ENCODE results near the gene MEG3. TPM values are rescaled to one million over a fixed set of nuclear protein-coding genes. Genes with fewer than 3 reads are reported as not detected.
A peak's percentile ranks its signal among the peaks of the same experiment; 100 is the strongest.
"Not testable (repeated sequence)": the region's sequence is repeated elsewhere in the genome, so short reads cannot be mapped to it uniquely, and the experiment has no call there.

Gene MEG3
- total RNA-seq, 2 donors from 2014 or later = not detected

DNA sequence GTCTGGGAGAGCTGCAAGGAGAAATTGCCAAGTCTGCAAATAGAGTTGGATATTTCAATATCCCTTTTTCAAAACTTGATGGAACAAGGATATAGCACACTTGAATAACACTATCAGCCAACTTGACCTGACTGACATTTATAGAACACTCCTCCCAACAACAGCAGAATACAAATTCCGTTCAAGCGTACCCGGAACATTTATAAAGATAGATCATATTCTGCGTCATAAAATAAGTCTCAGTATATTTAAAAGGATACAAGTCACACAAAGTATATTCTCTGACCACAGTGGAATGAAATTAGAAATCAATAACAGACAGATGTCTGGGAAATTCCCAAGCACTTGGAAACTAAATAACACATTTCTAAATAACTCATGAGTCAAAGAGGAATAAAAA is 29.0 kb upstream of the MEG3 start:
- H3K4me1 Mint-ChIP-seq (ENCODE audit: low read depth) = no peaks in the 10 kb centered on the region
- no peaks in the 10 kb centered on the region for H3K9me3 Mint-ChIP-seq
- H3K27ac Mint-ChIP-seq = peak overlapping the region; percentile 10
- peaks cover 25% of the 10 kb centered on the region for H3K27me3 Mint-ChIP-seq (ENCODE audit: low read depth)
- no peak overlapping the region for H3K4me3 Mint-ChIP-seq
- ATAC-seq (replicated peaks in 1 of 2) = no peak
- no peak for DNase-seq
- no peaks in the 10 kb centered on the region for H3K36me3 Mint-ChIP-seq (ENCODE audit: insufficient read depth in 2 of 2)

DNA sequence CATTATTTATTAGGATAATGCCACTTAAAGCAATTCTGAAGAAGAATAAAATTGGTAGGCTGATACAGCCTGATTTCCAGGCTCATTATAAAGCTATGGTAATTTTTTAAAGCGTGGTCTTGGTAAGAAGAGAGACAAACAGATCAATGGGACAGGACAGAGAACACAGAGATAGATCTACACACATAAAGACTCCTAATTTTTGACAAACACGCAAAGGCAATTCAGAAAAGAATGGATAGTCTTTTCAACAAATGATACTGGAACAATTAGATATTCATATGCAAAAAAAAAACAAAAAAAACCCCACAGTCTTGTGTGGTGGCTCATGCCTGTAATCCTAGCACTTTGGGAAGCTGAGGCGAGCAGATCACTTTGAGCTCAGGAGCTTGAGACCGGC is 25.9 kb upstream of the MEG3 start:
- H3K4me3 Mint-ChIP-seq = no peak overlapping the region
- H3K9me3 Mint-ChIP-seq = no peaks in the 10 kb centered on the region
- no peaks in the 10 kb centered on the region for H3K4me1 Mint-ChIP-seq (ENCODE audit: low read depth)
- H3K27me3 Mint-ChIP-seq (ENCODE audit: low read depth) = peaks cover 18% of the 10 kb centered on the region
- no peak for ATAC-seq (replicated peaks in 1 of 2)
- no peak overlapping the region for H3K27ac Mint-ChIP-seq
- DNase-seq = no peak
- H3K36me3 Mint-ChIP-seq (ENCODE audit: insufficient read depth in 2 of 2) = no peaks in the 10 kb centered on the region

DNA sequence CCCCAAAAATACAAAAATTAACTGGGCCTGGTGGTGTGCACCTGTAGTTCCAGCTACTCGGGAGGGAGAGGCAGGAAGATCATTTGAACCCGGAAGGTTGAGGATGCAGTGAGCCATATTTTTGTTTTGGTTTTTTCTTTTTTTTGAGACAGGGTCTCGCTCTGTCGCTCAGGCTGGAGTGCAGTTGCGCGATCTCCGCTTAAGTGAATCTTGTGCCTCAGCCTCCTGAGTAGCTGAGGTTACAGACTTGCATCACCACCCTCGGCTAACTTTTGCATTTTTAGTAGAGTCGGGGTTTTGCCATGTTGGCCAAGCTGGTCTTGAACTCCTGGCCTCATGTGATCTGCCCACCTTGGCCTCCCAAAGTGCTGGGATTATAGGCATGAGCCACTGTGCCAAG is 24.5 kb upstream of the MEG3 start:
- not testable (repeated sequence) for H3K27ac Mint-ChIP-seq; H3K9me3 Mint-ChIP-seq; H3K4me1 Mint-ChIP-seq (ENCODE audit: low read depth); H3K4me3 Mint-ChIP-seq; ATAC-seq (replicated peaks in 1 of 2); H3K36me3 Mint-ChIP-seq (ENCODE audit: insufficient read depth in 2 of 2); DNase-seq
- peaks cover 18% of the 10 kb centered on the region for H3K27me3 Mint-ChIP-seq (ENCODE audit: low read depth)

DNA sequence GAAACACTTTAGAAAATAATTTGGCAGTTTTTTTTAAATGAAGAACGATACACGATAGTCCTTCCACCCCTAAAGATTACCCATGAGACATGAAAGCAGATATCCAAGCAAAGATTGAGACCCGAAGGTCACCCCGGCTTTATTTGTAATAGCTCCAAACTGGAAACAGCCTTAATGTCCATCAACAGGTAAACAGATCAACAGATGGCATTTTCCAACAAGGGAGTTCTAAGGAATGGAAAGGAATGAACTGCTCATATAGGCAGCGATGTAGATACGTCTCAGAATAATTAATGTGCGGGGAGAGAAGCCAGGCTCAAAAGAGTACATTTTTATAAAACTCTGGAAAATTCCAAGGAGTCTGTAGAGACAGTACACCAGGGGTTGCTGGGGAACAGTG is 23.7 kb upstream of the MEG3 start:
- DNase-seq (no peak), ATAC-seq (replicated peaks in 1 of 2) (no peak)
- Mint-ChIP-seq H3K4me1 (ENCODE audit: low read depth) (no peaks in the 10 kb centered on the region), H3K36me3 (ENCODE audit: insufficient read depth in 2 of 2) (no peaks in the 10 kb centered on the region), H3K9me3 (no peaks in the 10 kb centered on the region), H3K27me3 (ENCODE audit: low read depth) (peaks cover 18% of the 10 kb centered on the region), H3K4me3 (no peak overlapping the region), H3K27ac (no peak overlapping the region)

DNA sequence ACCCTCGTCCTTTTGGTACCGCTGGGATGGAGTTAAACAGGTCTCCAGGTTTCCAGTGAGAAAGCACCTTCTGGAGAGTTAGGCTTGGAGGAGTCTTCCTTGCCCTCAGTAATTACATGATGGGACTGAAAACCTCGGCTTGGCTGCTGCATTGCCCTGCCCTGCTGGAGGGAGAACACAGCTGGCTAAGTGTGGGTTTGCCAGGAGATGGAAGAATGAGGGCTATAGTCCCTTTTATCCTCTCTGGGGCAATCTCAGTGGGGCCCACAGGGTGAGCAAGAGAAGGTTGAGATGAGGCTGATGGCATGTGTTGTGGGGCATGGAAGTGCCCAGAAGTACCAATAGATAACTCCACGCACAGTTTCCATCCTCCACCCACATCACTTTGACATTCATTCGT is 23.2 kb upstream of the MEG3 start:
- Mint-ChIP-seq H3K4me1 (ENCODE audit: low read depth) (no peaks in the 10 kb centered on the region), H3K27ac (no peak overlapping the region), H3K4me3 (no peak overlapping the region), H3K36me3 (ENCODE audit: insufficient read depth in 2 of 2) (no peaks in the 10 kb centered on the region), H3K9me3 (no peaks in the 10 kb centered on the region), H3K27me3 (ENCODE audit: low read depth) (peaks cover 18% of the 10 kb centered on the region)
- ATAC-seq (replicated peaks in 1 of 2) (no peak), DNase-seq (no peak)

DNA sequence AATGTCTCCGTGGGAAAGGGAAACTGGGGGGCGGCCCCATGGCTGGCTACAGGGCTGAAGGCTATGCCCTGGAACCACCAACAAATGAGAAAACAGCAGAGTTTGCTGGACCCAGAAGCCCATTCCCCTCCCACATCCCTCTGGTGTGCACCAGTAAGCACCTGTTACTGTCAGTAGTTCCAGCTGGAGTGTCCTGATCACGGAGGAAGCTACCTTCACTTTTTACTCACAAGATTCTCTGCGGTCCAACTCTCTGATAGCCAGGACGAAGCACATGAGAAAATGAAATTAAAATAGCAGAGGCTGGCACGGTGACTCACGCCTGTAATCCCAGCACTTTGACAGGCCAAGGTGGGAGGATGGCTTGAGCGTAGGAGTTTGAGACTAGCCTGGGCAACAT is 22.7 kb upstream of the MEG3 start:
- ATAC-seq (replicated peaks in 1 of 2) (no peak), DNase-seq (no peak)
- no peaks in the 10 kb centered on the region for H3K36me3 Mint-ChIP-seq (ENCODE audit: insufficient read depth in 2 of 2)
- H3K27ac Mint-ChIP-seq = no peak overlapping the region
- peaks cover 18% of the 10 kb centered on the region for H3K27me3 Mint-ChIP-seq (ENCODE audit: low read depth)
- H3K4me3 Mint-ChIP-seq = no peak overlapping the region
- H3K4me1 Mint-ChIP-seq (ENCODE audit: low read depth) = no peaks in the 10 kb centered on the region
- no peaks in the 10 kb centered on the region for H3K9me3 Mint-ChIP-seq

DNA sequence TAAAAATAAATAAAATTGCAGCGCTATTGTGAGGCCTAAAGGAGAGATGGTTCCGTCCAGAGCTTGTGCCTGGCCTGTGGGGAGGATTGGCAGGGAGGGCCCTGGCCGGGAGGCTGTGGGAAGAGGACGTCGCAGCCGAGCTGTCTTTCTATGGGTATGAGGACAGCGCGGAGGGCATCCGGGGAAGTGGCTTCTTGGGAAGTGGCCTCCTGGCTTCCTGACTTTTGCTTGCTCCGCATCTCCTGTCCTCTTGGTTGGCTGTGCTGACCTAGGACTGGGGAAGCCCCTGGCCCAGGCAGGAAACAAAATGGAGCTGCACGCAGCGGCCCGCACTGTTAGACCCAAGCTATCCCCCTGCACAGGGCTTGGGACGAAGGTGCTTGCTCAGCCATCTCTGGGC is 22.2 kb upstream of the MEG3 start:
- no peak for ATAC-seq (replicated peaks in 1 of 2)
- H3K4me3 Mint-ChIP-seq = no peak overlapping the region
- no peaks in the 10 kb centered on the region for H3K4me1 Mint-ChIP-seq (ENCODE audit: low read depth)
- peaks cover 0 to 2% of the 10 kb centered on the region in 2 donors for H3K9me3 Mint-ChIP-seq
- H3K27ac Mint-ChIP-seq = no peak overlapping the region
- DNase-seq = no peak
- H3K36me3 Mint-ChIP-seq (ENCODE audit: insufficient read depth in 2 of 2) = no peaks in the 10 kb centered on the region
- peaks cover 16% of the 10 kb centered on the region for H3K27me3 Mint-ChIP-seq (ENCODE audit: low read depth)

DNA sequence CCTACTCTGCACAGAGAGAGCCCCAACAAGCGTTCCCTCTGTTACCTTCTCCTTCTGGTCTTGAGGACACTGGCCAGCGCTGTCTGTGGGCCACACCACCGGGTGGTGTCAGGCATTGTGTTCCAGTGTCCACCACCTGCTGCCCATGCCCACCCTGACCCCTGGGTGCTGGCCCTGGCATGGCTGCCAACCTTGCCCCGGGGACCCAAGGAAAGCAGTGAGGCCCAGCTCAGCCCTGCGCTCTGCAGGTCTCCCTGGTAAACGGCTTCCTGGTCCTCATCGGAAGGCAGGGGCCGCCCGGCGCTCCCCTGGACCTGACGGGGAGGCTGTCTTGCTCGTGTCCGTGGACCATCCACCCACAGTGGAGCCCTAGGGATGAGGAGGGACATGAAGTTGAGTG is 21.8 kb upstream of the MEG3 start:
- no peak overlapping the region for H3K4me3 Mint-ChIP-seq
- peaks cover 0 to 2% of the 10 kb centered on the region in 2 donors for H3K36me3 Mint-ChIP-seq (ENCODE audit: insufficient read depth in 2 of 2)
- H3K9me3 Mint-ChIP-seq = peaks cover 0 to 5% of the 10 kb centered on the region in 2 donors
- no peak overlapping the region for H3K27ac Mint-ChIP-seq
- no peaks in the 10 kb centered on the region for H3K4me1 Mint-ChIP-seq (ENCODE audit: low read depth)
- no peak for ATAC-seq (replicated peaks in 1 of 2)
- no peak for DNase-seq
- peaks cover 11% of the 10 kb centered on the region for H3K27me3 Mint-ChIP-seq (ENCODE audit: low read depth)

DNA sequence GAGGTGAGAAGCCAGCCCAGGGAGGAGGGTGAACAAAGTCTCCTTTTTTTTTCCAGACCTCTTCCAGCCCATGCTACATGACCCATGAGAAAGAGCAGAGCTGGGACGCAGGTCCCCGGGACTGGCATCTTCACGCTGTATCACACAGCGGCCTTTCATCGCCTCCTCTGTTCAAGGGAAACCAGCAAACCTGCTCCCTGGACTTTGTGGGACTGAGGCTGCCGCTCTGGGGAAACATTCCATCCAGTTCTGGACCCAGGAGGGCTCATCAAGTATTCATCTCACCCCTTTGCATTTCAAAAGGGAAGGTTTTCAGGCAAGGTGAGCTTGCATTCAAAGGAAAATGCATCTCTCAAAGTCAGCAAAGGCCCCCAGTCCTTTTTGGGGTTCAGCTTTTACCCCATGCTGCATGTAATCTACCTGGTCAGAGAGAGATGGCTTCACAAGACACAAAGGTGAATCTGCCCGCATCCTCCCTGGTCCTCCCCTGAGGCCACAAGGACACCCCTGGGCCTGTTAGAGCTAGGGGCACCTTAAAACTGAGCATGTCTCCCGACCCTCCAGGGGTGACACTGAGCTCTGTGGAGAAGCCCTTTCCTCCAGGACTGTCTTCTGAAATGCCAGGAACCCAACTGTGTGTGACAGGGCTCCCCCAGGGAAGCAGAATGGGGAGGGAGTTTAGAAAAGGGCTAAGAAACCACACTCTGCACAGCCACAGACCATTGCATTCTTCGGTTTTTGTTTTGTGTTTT is 21.2 kb upstream of the MEG3 start:
- Mint-ChIP-seq H3K9me3 (peaks cover 0 to 6% of the 10 kb centered on the region in 2 donors), H3K36me3 (ENCODE audit: insufficient read depth in 2 of 2) (peaks cover 2 to 3% of the 10 kb centered on the region in 2 donors), H3K4me3 (no peak overlapping the region), H3K27ac (no peak overlapping the region), H3K27me3 (ENCODE audit: low read depth) (peaks cover 10% of the 10 kb centered on the region), H3K4me1 (ENCODE audit: low read depth) (no peaks in the 10 kb centered on the region)
- no peak for ATAC-seq (replicated peaks in 1 of 2)
- DNase-seq = no peak

DNA sequence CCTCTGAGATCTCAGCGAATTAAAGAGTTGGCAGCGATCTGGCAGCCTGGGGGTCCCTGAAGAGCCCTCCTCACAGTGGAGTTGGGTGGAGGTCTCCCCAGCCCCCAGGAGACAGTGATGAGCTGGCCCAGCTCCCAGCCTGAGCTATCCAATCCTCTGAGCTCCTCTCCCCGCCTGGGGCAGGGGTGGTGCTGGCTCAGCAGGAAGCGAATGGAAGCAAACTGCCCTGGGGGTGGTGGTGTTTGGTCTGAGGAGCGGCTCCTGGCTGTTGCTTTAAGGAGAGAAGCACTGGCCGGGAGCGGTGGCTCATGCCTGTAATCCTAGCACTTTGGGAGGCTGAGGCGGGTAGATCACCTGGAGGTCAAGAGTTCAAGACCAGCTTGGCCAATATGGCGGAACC is 19.5 kb upstream of the MEG3 start:
- Mint-ChIP-seq H3K36me3 (ENCODE audit: insufficient read depth in 2 of 2) (peaks cover 5% of the 10 kb centered on the region in 2 donors), H3K9me3 (peaks cover 2 to 7% of the 10 kb centered on the region in 2 donors), H3K4me1 (ENCODE audit: low read depth) (no peaks in the 10 kb centered on the region), H3K27me3 (ENCODE audit: low read depth) (peaks cover 6% of the 10 kb centered on the region), H3K4me3 (no peak overlapping the region), H3K27ac (no peak overlapping the region)
- ATAC-seq (replicated peaks in 1 of 2) (no peak), DNase-seq (no peak)

DNA sequence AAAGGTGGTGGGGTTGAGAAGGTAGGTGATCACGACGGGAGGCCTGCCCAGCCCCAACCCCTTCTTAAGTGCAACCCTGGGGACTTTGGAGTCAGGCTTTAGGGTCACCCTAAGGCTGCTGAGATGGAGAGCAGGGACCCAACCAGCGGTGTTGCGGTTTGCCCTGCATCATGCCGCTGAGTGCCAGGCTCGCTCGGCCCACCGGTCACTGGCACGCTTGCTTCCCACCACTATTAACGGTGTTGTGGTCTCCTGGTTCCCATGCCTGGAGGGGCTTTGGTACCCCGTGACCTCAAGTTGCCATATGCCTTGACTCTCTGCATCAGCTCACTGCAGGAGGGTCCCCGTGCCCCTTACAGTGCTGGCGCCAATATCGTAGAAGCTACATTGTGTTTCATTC is 18.4 kb upstream of the MEG3 start:
- ATAC-seq (replicated peaks in 1 of 2) (no peak), DNase-seq (no peak)
- peaks cover 5% of the 10 kb centered on the region in 2 donors for H3K36me3 Mint-ChIP-seq (ENCODE audit: insufficient read depth in 2 of 2)
- no peak overlapping the region for H3K27ac Mint-ChIP-seq
- H3K9me3 Mint-ChIP-seq = peaks cover 3 to 7% of the 10 kb centered on the region in 2 donors
- H3K4me3 Mint-ChIP-seq = no peak overlapping the region
- no peaks in the 10 kb centered on the region for H3K4me1 Mint-ChIP-seq (ENCODE audit: low read depth)
- H3K27me3 Mint-ChIP-seq (ENCODE audit: low read depth) = peaks cover 6% of the 10 kb centered on the region

DNA sequence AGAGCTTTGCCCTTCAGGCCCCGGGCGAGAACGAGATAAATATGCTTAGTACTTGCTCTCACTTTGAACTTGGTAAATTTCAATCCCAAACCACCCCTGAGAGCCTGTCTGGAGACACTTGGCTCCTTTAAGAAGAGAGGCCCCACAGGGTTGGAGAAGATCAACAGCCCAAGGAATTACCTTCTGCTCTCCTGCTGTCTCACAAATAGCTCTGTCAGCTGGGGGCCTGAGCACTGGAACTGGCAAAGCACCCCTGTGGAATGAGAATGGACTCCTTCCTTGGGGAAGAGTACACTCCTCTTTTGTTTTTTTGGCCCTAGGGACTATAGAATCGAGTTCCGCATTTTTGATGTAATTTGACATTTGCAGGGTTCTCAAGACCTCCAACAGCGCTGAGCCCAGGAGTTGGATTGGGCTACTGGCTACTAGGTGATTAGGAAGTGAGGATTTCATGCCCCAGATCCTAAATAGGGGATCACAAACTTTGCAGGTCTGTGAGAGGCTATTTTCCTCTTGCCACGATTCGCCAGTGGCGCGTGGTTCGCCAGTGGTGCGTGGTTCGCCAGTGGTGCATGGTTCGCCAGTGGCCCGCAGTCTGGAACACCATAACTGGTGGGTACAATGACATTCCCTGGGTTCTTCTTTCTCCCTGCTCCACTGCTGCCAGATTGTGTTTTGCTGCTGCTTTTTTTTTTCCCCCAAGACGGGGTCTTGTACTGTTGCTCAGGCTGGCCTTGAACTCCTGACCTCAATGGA is 17.8 kb upstream of the MEG3 start:
- no peak overlapping the region for H3K4me3 Mint-ChIP-seq
- peaks cover 5% of the 10 kb centered on the region in 2 donors for H3K36me3 Mint-ChIP-seq (ENCODE audit: insufficient read depth in 2 of 2)
- no peak for DNase-seq
- peaks cover 7% of the 10 kb centered on the region for H3K27me3 Mint-ChIP-seq (ENCODE audit: low read depth)
- no peak for ATAC-seq (replicated peaks in 1 of 2)
- H3K4me1 Mint-ChIP-seq (ENCODE audit: low read depth) = no peaks in the 10 kb centered on the region
- no peak overlapping the region for H3K27ac Mint-ChIP-seq
- H3K9me3 Mint-ChIP-seq = peaks cover 3 to 7% of the 10 kb centered on the region in 2 donors

DNA sequence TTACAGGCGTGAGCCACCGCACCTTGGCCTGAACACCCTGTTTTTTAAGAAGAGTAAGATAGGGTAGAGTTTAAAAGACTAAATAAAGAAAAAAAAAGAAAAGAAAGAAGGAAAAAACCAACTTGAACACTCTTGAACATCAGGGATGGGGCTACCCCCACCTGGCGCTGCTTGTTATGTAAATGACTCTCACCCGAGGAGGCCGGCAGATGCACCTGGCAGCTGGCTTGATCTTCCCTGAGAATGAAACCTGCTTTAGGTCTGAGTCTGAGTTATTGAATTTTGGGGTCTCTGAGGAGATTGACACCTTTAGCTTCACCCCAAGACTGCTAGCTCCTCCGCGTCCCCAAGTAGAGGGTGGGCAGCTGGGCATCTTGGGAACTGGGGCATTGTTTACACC is 15.5 kb upstream of the MEG3 start:
- H3K27me3 Mint-ChIP-seq (ENCODE audit: low read depth) = peaks cover 13% of the 10 kb centered on the region
- no peak overlapping the region for H3K4me3 Mint-ChIP-seq
- no peak overlapping the region for H3K27ac Mint-ChIP-seq
- peaks cover 5% of the 10 kb centered on the region in 2 donors for H3K36me3 Mint-ChIP-seq (ENCODE audit: insufficient read depth in 2 of 2)
- peaks cover 3 to 7% of the 10 kb centered on the region in 2 donors for H3K9me3 Mint-ChIP-seq
- no peaks in the 10 kb centered on the region for H3K4me1 Mint-ChIP-seq (ENCODE audit: low read depth)
- no peak for DNase-seq
- ATAC-seq (replicated peaks in 1 of 2) = no peak
